GM23338 (cell line): Measurements from ENCODE around the gene GPR153. TPM values are rescaled to one million over a fixed set of nuclear protein-coding genes. Genes with fewer than 3 reads are reported as not detected.

ENCODE experiments used
- ATAC-seq: fragments of 200-7000 bp; cut with Tn5 transposase; 3 replicates; pipeline ENCODE4 v1.9.1; 2020
- DNase-seq: peaks from one replicate; pipeline ENCODE4 v3.0.0-alpha.2; 2015; ENCODE audit warnings: low spot score
- H2AFZ ChIP-seq: fragments of 200-600 bp; sonication (generic); 2 replicates; pipeline ENCODE4 v1.8.0; 2016; ENCODE audit warnings: antibody characterized with exemption, mild to moderate bottlenecking, moderate library complexity
- H3F3A ChIP-seq: fragments of 200-600 bp; sonication (generic); replicated peaks from 2 replicates; pipeline ENCODE4 v1.8.0; 2017; ENCODE audit warnings: antibody characterized with exemption, mixed run types, low read depth
- H3K27ac ChIP-seq: fragments of 200-600 bp; sonication (generic); 2 replicates; pipeline ENCODE4 v1.6.1; 2016; ENCODE audit warnings: low read depth
- H3K27me3 ChIP-seq: fragments of 200-600 bp; sonication (generic); 2 replicates; pipeline ENCODE4 v1.8.0; 2016; ENCODE audit warnings: mild to moderate bottlenecking, mixed run types, moderate library complexity; ENCODE audit not compliant: insufficient read depth
- H3K36me3 ChIP-seq: fragments of 200-600 bp; sonication (generic); 2 replicates; pipeline ENCODE4 v1.8.0; 2016; ENCODE audit warnings: mild to moderate bottlenecking; ENCODE audit not compliant: insufficient read depth
- H3K4me1 ChIP-seq: fragments of 200-600 bp; sonication (generic); 2 replicates; pipeline ENCODE4 v1.8.0; 2016; ENCODE audit warnings: mild to moderate bottlenecking, moderate library complexity; ENCODE audit not compliant: insufficient read depth
- H3K4me2 ChIP-seq: fragments of 200-600 bp; sonication (generic); 2 replicates; pipeline ENCODE4 v1.7.1; 2017; ENCODE audit warnings: mixed run types
- H3K4me3 ChIP-seq: fragments of 200-600 bp; sonication (generic); 2 replicates; pipeline ENCODE4 v1.6.1; 2016; ENCODE audit warnings: mixed run types
- H3K79me2 ChIP-seq: fragments of 200-600 bp; sonication (generic); replicated peaks from 2 replicates; pipeline ENCODE4 v1.8.0; 2017; ENCODE audit warnings: mild to moderate bottlenecking; ENCODE audit not compliant: insufficient read depth
- H3K9me2 ChIP-seq: fragments of 200-600 bp; sonication (generic); 2 replicates; pipeline ENCODE4 v1.8.0; 2017; ENCODE audit not compliant: insufficient read depth
- H4K20me1 ChIP-seq: fragments of 200-600 bp; sonication (generic); replicated peaks from 2 replicates; pipeline ENCODE4 v1.8.0; 2017; ENCODE audit warnings: mild to moderate bottlenecking; ENCODE audit not compliant: insufficient read depth
- H3K27ac Mint-ChIP-seq: 2 replicates; pipeline ENCODE4 v1.8.0; 2020; ENCODE audit warnings: inconsistent platforms, mild to moderate bottlenecking, moderate library complexity, mixed read lengths
- H3K27me3 Mint-ChIP-seq: 3 replicates; pipeline ENCODE4 v1.8.0; 2022; ENCODE audit warnings: low read depth, mild to moderate bottlenecking, moderate library complexity, mixed read lengths, inconsistent platforms; ENCODE audit not compliant: insufficient read depth, poor library complexity
- H3K36me3 Mint-ChIP-seq: 3 replicates; pipeline ENCODE4 v1.8.0; 2021; ENCODE audit warnings: low read depth, mild to moderate bottlenecking, inconsistent platforms, moderate library complexity, mixed read lengths
- H3K4me1 Mint-ChIP-seq: 3 replicates; pipeline ENCODE4 v1.8.0; 2020; ENCODE audit warnings: mild to moderate bottlenecking, inconsistent platforms, mixed read lengths
- H3K4me3 Mint-ChIP-seq: 3 replicates; pipeline ENCODE4 v1.8.0; 2021; ENCODE audit warnings: moderate library complexity, mild to moderate bottlenecking, inconsistent platforms, mixed read lengths
- H3K9me3 Mint-ChIP-seq: 3 replicates; pipeline ENCODE4 v1.8.0; 2020; ENCODE audit warnings: moderate library complexity, mild to moderate bottlenecking, inconsistent platforms, mixed read lengths
- CREB1 ChIP-seq: fragments of 250-450 bp; sonication (Bioruptor Pico); IDR thresholded peaks from 2 replicates; pipeline ENCODE4 v1.5.0; 2020; ENCODE audit warnings: low read depth, mild to moderate bottlenecking, moderate library complexity
- EZH2 ChIP-seq: fragments of 200-600 bp; sonication (generic); IDR thresholded peaks from one replicate; pipeline ENCODE4 v1.8.0; 2017; ENCODE audit warnings: antibody characterized with exemption, mild to moderate bottlenecking, low read depth; ENCODE audit not compliant: unreplicated experiment
- EZH2phosphoT487 ChIP-seq: fragments of 200-600 bp; sonication (generic); IDR thresholded peaks from one replicate; pipeline ENCODE4 v1.8.1; 2018; ENCODE audit warnings: antibody characterized with exemption; ENCODE audit not compliant: unreplicated experiment
- NANOG ChIP-seq: IDR thresholded peaks from 2 replicates; pipeline ENCODE4 v1.6.1; 2016; ENCODE audit warnings: antibody characterized with exemption, borderline replicate concordance
- POLR2AphosphoS5 ChIP-seq: IDR thresholded peaks from 2 replicates; pipeline ENCODE4 v1.6.1; 2016; ENCODE audit warnings: antibody characterized with exemption, low read depth
- STAT1 ChIP-seq: IDR thresholded peaks from one replicate; pipeline ENCODE4 v1.6.1; 2016; ENCODE audit warnings: antibody characterized with exemption; ENCODE audit not compliant: unreplicated experiment
- ZNF114 ChIP-seq: fragments of 250-450 bp; sonication (Bioruptor Pico); IDR thresholded peaks from 2 replicates; pipeline ENCODE4 v1.5.0; 2020; ENCODE audit warnings: mild to moderate bottlenecking, moderate library complexity
- ZNF331 ChIP-seq: fragments of 250-450 bp; sonication (Bioruptor Pico); IDR thresholded peaks from 2 replicates; pipeline ENCODE4 v1.5.0; 2020; ENCODE audit warnings: low read depth, mild to moderate bottlenecking, moderate library complexity
- polyA plus RNA-seq: library from polyadenylated mRNA; unstranded; fragments of >200 nt; fragmentation: Nextera tagmentation; extraction: Ambion mirVana; gene quantifications from 2 replicates; pipeline ENCODE4 v1.2.1, GENCODE V29; 2016
- total RNA-seq: library from RNA; depleted of rRNA; stranded (reverse); fragments of >200 nt; shearing (Covaris generic); gene quantifications from 2 replicates; pipeline ENCODE4 v1.2.3, GENCODE V29; 2014
- TF ChIP-seq, protein P1 (sequence below): fragments of 250-450 bp; sonication (Bioruptor Pico); IDR thresholded peaks from 2 replicates; pipeline ENCODE4 v1.5.0; 2020; ENCODE audit warnings: mild to moderate bottlenecking, moderate library complexity
- TF ChIP-seq, protein P2 (sequence below): IDR thresholded peaks from one replicate; pipeline ENCODE4 v1.6.1; 2018; ENCODE audit warnings: antibody characterized with exemption; ENCODE audit not compliant: unreplicated experiment
- TF ChIP-seq, protein P3 (sequence below), 2 experiments: fragments of 200-600 bp in 1 of 2; sonication (generic) in 1 of 2; conservative IDR thresholded peaks; 2 replicates each; pipeline versions ENCODE4 v1.5.1 to v1.6.1; 2016 to 2017; ENCODE audit warnings: antibody characterized with exemption in 2 of 2, low read depth in 2 of 2, mild to moderate bottlenecking in 2 of 2, moderate library complexity in 1 of 2

Gene GPR153
- total and polyA plus RNA-seq, 2 experiments from 2014 or later: 1.3 to 9.0 TPM

DNA sequence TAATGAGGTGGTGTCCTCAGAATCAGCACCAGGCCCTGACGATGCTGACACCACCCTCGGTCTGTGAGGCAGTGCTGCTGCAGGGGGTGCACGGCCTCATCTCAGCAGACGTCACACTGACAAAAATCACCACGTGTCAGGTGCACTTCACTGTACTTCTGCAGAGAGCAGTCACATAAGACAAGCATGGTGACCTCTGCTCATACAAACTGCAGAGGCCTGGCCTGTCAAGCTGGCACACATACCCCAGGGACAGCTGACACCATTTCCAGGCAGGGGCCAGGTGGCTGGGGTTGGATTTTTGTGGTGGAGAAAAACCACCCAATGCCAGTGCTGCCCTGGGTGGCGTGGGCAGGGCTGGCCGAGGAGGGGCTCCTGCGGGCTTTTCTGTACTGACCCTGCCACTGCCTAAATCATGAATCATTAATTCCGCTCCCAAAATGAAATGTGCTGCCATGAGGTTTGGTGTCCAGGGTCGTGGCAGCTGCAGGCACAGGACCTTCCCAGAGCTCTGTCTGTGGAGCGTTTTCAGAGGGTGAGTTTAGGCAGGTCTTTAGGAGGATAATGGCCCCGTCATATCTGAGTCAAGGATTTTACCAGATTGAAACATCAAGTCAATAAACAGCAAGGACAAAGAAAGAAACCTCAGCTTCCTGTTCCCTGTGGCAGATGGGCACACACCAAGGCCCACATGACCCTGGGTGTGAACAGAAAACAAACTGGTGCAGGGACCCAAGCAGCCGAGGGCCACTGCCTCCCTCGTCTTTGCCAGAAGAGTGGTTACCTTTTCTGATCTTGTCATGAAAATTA lies 33.4 kb upstream of the GPR153 start:
- peaks cover 4% of the 10 kb centered on the region for H4K20me1 ChIP-seq
- H3K79me2 ChIP-seq: no peaks in the 10 kb centered on the region
- H3K27me3 ChIP-seq: no peaks in the 10 kb centered on the region
- H3K4me2 ChIP-seq: no peak overlapping the region
- DNase-seq (no peak), ATAC-seq (no peak)
- TF ChIP-seq CREB1 (CRISPR knock-in tag): no peak
- TF ChIP-seq NANOG: no peak
- no peak for TF ChIP-seq POLR2AphosphoS5
- no peak for TF ChIP-seq ZNF114
- TF ChIP-seq, protein P1, sequence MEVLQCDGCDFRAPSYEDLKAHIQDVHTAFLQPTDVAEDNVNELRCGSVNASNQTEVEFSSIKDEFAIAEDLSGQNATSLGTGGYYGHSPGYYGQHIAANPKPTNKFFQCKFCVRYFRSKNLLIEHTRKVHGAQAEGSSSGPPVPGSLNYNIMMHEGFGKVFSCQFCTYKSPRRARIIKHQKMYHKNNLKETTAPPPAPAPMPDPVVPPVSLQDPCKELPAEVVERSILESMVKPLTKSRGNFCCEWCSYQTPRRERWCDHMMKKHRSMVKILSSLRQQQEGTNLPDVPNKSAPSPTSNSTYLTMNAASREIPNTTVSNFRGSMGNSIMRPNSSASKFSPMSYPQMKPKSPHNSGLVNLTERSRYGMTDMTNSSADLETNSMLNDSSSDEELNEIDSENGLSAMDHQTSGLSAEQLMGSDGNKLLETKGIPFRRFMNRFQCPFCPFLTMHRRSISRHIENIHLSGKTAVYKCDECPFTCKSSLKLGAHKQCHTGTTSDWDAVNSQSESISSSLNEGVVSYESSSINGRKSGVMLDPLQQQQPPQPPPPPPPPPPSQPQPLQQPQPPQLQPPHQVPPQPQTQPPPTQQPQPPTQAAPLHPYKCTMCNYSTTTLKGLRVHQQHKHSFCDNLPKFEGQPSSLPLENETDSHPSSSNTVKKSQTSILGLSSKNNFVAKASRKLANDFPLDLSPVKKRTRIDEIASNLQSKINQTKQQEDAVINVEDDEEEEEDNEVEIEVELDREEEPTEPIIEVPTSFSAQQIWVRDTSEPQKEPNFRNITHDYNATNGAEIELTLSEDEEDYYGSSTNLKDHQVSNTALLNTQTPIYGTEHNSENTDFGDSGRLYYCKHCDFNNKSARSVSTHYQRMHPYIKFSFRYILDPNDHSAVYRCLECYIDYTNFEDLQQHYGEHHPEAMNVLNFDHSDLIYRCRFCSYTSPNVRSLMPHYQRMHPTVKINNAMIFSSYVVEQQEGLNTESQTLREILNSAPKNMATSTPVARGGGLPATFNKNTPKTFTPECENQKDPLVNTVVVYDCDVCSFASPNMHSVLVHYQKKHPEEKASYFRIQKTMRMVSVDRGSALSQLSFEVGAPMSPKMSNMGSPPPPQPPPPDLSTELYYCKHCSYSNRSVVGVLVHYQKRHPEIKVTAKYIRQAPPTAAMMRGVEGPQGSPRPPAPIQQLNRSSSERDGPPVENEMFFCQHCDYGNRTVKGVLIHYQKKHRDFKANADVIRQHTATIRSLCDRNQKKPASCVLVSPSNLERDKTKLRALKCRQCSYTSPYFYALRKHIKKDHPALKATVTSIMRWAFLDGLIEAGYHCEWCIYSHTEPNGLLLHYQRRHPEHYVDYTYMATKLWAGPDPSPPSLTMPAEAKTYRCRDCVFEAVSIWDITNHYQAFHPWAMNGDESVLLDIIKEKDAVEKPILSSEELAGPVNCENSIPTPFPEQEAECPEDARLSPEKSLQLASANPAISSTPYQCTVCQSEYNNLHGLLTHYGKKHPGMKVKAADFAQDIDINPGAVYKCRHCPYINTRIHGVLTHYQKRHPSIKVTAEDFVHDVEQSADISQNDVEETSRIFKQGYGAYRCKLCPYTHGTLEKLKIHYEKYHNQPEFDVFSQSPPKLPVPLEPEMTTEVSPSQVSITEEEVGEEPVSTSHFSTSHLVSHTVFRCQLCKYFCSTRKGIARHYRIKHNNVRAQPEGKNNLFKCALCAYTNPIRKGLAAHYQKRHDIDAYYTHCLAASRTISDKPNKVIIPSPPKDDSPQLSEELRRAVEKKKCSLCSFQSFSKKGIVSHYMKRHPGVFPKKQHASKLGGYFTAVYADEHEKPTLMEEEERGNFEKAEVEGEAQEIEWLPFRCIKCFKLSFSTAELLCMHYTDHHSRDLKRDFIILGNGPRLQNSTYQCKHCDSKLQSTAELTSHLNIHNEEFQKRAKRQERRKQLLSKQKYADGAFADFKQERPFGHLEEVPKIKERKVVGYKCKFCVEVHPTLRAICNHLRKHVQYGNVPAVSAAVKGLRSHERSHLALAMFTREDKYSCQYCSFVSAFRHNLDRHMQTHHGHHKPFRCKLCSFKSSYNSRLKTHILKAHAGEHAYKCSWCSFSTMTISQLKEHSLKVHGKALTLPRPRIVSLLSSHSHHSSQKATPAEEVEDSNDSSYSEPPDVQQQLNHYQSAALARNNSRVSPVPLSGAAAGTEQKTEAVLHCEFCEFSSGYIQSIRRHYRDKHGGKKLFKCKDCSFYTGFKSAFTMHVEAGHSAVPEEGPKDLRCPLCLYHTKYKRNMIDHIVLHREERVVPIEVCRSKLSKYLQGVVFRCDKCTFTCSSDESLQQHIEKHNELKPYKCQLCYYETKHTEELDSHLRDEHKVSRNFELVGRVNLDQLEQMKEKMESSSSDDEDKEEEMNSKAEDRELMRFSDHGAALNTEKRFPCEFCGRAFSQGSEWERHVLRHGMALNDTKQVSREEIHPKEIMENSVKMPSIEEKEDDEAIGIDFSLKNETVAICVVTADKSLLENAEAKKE (CRISPR knock-in tag): no peak
- TF ChIP-seq EZH2phosphoT487: no peak
- TF ChIP-seq, protein P2, sequence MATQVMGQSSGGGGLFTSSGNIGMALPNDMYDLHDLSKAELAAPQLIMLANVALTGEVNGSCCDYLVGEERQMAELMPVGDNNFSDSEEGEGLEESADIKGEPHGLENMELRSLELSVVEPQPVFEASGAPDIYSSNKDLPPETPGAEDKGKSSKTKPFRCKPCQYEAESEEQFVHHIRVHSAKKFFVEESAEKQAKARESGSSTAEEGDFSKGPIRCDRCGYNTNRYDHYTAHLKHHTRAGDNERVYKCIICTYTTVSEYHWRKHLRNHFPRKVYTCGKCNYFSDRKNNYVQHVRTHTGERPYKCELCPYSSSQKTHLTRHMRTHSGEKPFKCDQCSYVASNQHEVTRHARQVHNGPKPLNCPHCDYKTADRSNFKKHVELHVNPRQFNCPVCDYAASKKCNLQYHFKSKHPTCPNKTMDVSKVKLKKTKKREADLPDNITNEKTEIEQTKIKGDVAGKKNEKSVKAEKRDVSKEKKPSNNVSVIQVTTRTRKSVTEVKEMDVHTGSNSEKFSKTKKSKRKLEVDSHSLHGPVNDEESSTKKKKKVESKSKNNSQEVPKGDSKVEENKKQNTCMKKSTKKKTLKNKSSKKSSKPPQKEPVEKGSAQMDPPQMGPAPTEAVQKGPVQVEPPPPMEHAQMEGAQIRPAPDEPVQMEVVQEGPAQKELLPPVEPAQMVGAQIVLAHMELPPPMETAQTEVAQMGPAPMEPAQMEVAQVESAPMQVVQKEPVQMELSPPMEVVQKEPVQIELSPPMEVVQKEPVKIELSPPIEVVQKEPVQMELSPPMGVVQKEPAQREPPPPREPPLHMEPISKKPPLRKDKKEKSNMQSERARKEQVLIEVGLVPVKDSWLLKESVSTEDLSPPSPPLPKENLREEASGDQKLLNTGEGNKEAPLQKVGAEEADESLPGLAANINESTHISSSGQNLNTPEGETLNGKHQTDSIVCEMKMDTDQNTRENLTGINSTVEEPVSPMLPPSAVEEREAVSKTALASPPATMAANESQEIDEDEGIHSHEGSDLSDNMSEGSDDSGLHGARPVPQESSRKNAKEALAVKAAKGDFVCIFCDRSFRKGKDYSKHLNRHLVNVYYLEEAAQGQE: no peak
- TF ChIP-seq, protein P3, sequence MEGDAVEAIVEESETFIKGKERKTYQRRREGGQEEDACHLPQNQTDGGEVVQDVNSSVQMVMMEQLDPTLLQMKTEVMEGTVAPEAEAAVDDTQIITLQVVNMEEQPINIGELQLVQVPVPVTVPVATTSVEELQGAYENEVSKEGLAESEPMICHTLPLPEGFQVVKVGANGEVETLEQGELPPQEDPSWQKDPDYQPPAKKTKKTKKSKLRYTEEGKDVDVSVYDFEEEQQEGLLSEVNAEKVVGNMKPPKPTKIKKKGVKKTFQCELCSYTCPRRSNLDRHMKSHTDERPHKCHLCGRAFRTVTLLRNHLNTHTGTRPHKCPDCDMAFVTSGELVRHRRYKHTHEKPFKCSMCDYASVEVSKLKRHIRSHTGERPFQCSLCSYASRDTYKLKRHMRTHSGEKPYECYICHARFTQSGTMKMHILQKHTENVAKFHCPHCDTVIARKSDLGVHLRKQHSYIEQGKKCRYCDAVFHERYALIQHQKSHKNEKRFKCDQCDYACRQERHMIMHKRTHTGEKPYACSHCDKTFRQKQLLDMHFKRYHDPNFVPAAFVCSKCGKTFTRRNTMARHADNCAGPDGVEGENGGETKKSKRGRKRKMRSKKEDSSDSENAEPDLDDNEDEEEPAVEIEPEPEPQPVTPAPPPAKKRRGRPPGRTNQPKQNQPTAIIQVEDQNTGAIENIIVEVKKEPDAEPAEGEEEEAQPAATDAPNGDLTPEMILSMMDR (conservative IDR thresholded peaks at IDR 0.05; ENCODE audit: low read depth in 2 of 2): no peak
- no peak for TF ChIP-seq EZH2
- TF ChIP-seq STAT1: no peak
- TF ChIP-seq ZNF331 (CRISPR knock-in tag): no peak
- H3K36me3 ChIP-seq: peaks cover 7% of the 10 kb centered on the region; the same call in 1 of the 2 replicates
- no peak overlapping the region for H3K4me3 Mint-ChIP-seq
- no peak overlapping the region for H3K27ac Mint-ChIP-seq
- H3K9me2 ChIP-seq: no peaks in the 10 kb centered on the region
- H3K27me3 Mint-ChIP-seq: peaks cover 4% of the 10 kb centered on the region
- H3K4me1 ChIP-seq: no peaks in the 10 kb centered on the region
- no peaks in the 10 kb centered on the region for H3K9me3 Mint-ChIP-seq
- H3K4me3 ChIP-seq: no peak overlapping the region
- peaks cover 18% of the 10 kb centered on the region for H3K36me3 Mint-ChIP-seq
- no peaks in the 10 kb centered on the region for H3K4me1 Mint-ChIP-seq
- H3F3A ChIP-seq: peaks cover 2% of the 10 kb centered on the region; the same call in 1 of the 2 replicates
- H3K27ac ChIP-seq: no peak overlapping the region
- H2AFZ ChIP-seq: no peak overlapping the region
